H1 (cell line): Measurements from ENCODE around the gene CDC42EP5.
A peak's percentile ranks its signal among the peaks of the same experiment; 100 is the strongest.

Experiments used
- EZH2 ChIP-seq: fragments of 200-600 bp; sonication (generic); IDR thresholded peaks from 2 replicates; pipeline ENCODE4 v1.7.1; 2012; ENCODE audit warnings: low read depth, mild to moderate bottlenecking, moderate library complexity, low read length, inconsistent platforms; ENCODE audit not compliant: severe bottlenecking
- POLR2A ChIP-seq, 2 experiments: IDR thresholded peaks; 1 replicate in 1 of 2; 2 replicates in 1 of 2; pipeline ENCODE4 v1.6.1; 2011; ENCODE audit warnings: low read depth in 2 of 2, low read length in 2 of 2, mild to moderate bottlenecking in 2 of 2; ENCODE audit errors: control extremely low read depth in 1 of 2
- RAD21 ChIP-seq, 2 experiments: IDR thresholded peaks in 1 of 2; conservative IDR thresholded peaks in 1 of 2; 2 replicates each; pipeline ENCODE4 v1.6.1; 2011; ENCODE audit warnings: low read depth in 2 of 2, low read length in 2 of 2, improper control_type of control experiment in 1 of 2, inconsistent platforms in 1 of 2, mild to moderate bottlenecking in 1 of 2, moderate library complexity in 1 of 2
- TCF12 ChIP-seq: IDR thresholded peaks from 2 replicates; pipeline ENCODE4 v1.6.1; 2011; ENCODE audit warnings: low read depth, mild to moderate bottlenecking, low read length
- ZNF274 ChIP-seq: IDR thresholded peaks from 2 replicates; pipeline ENCODE4 v1.7.0; 2012; ENCODE audit warnings: low read length, borderline replicate concordance; ENCODE audit errors: extremely low read depth
- TF ChIP-seq, protein P1 (sequence below), 3 experiments: IDR thresholded peaks; 1 replicate in 2 of 3; 2 replicates in 1 of 3; pipeline versions ENCODE4 v1.5.1 to v1.6.1; 2011; ENCODE audit warnings: low read length in 3 of 3, mild to moderate bottlenecking in 3 of 3, inconsistent platforms in 2 of 3, low read depth in 1 of 3, moderate library complexity in 1 of 3; ENCODE audit not compliant: insufficient read depth in 1 of 3; ENCODE audit errors: control extremely low read depth in 1 of 3
- TF ChIP-seq, protein P2 (sequence below): IDR thresholded peaks from 2 replicates; pipeline ENCODE4 v1.6.1; 2012; ENCODE audit warnings: low read length, inconsistent platforms

DNA sequence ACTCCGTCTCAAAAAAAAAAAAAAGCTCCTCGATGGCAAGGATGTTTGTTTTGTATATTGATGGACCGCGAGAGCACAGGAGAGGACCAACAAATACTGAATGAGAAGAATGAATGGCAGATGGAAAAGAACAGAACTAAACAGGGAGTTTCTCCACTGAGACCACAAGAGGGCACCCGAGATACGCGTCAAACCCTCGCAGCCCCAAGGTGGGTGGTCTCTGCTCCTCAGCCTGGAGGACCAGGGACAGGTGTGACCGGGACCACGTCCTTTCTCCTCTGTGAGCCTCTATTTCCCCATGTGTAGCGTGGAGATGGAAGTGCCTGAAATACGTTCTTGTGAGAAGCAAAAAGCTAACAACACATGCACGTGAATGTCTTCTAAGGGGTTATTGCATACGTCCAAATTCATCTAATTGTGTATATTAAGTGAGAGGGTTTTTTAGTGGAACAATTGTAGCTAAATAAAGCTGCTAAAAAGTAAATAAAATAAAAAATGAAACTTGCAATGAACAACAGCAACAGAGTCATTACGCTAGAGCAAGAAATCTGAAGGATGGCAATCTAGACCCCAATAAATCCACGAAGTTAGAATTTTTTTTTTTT is 8.3 kb upstream of the CDC42EP5 start:
- TF ChIP-seq RAD21 (IDR thresholded peaks at IDR 0.05 in 1 of 2, conservative IDR thresholded peaks at IDR 0.05 in 1 of 2; ENCODE audit: low read depth in 2 of 2, low read length in 2 of 2) (peak; percentile 79 to 81), EZH2 (no peak), TCF12 (no peak), ZNF274 (no peak), POLR2A (IDR thresholded peaks at IDR 0.05; ENCODE audit: control extremely low read depth in 1 of 2, low read depth in 2 of 2, low read length in 2 of 2) (no peak)
- TF ChIP-seq, protein P1, sequence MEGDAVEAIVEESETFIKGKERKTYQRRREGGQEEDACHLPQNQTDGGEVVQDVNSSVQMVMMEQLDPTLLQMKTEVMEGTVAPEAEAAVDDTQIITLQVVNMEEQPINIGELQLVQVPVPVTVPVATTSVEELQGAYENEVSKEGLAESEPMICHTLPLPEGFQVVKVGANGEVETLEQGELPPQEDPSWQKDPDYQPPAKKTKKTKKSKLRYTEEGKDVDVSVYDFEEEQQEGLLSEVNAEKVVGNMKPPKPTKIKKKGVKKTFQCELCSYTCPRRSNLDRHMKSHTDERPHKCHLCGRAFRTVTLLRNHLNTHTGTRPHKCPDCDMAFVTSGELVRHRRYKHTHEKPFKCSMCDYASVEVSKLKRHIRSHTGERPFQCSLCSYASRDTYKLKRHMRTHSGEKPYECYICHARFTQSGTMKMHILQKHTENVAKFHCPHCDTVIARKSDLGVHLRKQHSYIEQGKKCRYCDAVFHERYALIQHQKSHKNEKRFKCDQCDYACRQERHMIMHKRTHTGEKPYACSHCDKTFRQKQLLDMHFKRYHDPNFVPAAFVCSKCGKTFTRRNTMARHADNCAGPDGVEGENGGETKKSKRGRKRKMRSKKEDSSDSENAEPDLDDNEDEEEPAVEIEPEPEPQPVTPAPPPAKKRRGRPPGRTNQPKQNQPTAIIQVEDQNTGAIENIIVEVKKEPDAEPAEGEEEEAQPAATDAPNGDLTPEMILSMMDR (IDR thresholded peaks at IDR 0.05; ENCODE audit: control extremely low read depth in 1 of 3, insufficient read depth in 1 of 3, low read depth in 1 of 3, low read length in 3 of 3) = peak; percentile 63 to 81 (median 66)
- TF ChIP-seq, protein P2, sequence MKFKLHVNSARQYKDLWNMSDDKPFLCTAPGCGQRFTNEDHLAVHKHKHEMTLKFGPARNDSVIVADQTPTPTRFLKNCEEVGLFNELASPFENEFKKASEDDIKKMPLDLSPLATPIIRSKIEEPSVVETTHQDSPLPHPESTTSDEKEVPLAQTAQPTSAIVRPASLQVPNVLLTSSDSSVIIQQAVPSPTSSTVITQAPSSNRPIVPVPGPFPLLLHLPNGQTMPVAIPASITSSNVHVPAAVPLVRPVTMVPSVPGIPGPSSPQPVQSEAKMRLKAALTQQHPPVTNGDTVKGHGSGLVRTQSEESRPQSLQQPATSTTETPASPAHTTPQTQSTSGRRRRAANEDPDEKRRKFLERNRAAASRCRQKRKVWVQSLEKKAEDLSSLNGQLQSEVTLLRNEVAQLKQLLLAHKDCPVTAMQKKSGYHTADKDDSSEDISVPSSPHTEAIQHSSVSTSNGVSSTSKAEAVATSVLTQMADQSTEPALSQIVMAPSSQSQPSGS = no peak
